Mucosa of descending colon (tissue), 3 donors: Measurements from ENCODE around the gene NOSIP. TPM values are rescaled to one million over a fixed set of nuclear protein-coding genes. Genes with fewer than 3 reads are reported as not detected.

ENCODE experiments used
- ATAC-seq: fragments of 200-7000 bp; cut with Tn5 transposase; one replicate; pipeline ENCODE4 v1.9.1; 2020; ENCODE audit warnings: mild to moderate bottlenecking, moderate library complexity
- DNase-seq, 3 donors: peaks; one replicate each; pipeline ENCODE4 v3.0.0-alpha.2; 2020
- H3K36me3 ChIP-seq: fragments of 200-600 bp; one replicate; pipeline ENCODE4 v1.8.0; 2021; ENCODE audit warnings: low read depth, mild to moderate bottlenecking
- H3K4me1 ChIP-seq: fragments of 200-600 bp; one replicate; pipeline ENCODE4 v1.8.0; 2021; ENCODE audit warnings: low read depth, mild to moderate bottlenecking
- H3K4me3 ChIP-seq: fragments of 200-600 bp; one replicate; pipeline ENCODE4 v1.8.0; 2021; ENCODE audit warnings: mild to moderate bottlenecking
- H3K9me3 ChIP-seq: fragments of 200-600 bp; one replicate; pipeline ENCODE4 v1.8.0; 2021; ENCODE audit warnings: mild to moderate bottlenecking
- intact Hi-C, 2 donors: fragments of 100-400 bp; cut with DNase I in 1 of 2; cut with micrococcal nuclease in 1 of 2; formaldehyde crosslinking; loops; one replicate each; pipeline versions ENCODE4 v1.11.0 to v1.11.1; 2022; cut with DNase I, micrococcal nuclease
- total RNA-seq, 3 donors: library from RNA; stranded (reverse); fragmentation: NEBNext Ultra II Directional in 2 of 3; extraction: Animal tissue kit (Norgen Biotek cat#: 25700) in 2 of 3; gene quantifications; one replicate each; pipeline versions ENCODE4 v1.2.1 to v1.2.4, GENCODE V29; 2021 to 2023
- TF ChIP-seq, protein P1 (sequence below): fragments of 200-600 bp; IDR thresholded peaks from one replicate; pipeline ENCODE4 v1.8.0; 2022; ENCODE audit warnings: antibody characterized with exemption, mild to moderate bottlenecking
- donor health status: DM: no; HTN: no; CAD: no; lungs with moderate emphysema.
- donor health status: DM: no; HTN: no; CAD: no.
- donor health status: DM: no; HTN: yes; CAD: no.

Gene NOSIP
- total RNA-seq, 3 donors from 2014 or later: 59.2 to 72.5 (median 66.3) TPM

DNA sequence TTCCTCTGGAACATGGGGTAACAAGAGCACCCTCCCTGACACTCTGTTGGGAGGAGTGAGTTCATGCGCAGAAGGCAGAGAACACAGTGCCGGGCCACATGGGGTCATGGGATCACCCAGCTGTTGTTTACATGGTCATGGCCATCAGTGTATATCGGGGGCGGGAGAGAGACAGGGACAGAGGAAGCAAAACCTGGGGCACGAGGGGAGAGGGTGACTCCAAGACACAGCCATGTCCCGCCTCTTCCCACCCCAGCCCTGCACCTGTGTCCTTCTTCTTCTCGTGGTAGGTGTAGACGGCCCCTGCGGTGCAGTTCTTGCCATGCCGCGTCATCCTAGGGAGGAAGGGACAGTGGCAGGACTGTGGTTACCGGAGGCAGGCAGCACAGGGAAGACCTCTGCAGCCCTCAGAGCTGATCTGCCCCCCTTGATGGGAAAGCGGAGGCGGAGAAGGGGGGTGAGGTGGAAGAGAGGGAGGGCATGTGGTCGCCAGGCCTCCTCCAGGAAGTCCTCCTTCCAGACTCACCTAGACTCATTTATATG, 19.9 kb downstream of the NOSIP start:
- Histone ChIP-seq H3K4me3 (no peak overlapping the region), H3K36me3 (no peaks in the 10 kb centered on the region), H3K9me3 (no peaks in the 10 kb centered on the region), H3K4me1 (peaks cover 54% of the 10 kb centered on the region)
- intact Hi-C loops: no loop called here
- ATAC-seq (peak; percentile 15), DNase-seq (peak; percentile 67 to 73 (median 69))
- TF ChIP-seq, protein P1, sequence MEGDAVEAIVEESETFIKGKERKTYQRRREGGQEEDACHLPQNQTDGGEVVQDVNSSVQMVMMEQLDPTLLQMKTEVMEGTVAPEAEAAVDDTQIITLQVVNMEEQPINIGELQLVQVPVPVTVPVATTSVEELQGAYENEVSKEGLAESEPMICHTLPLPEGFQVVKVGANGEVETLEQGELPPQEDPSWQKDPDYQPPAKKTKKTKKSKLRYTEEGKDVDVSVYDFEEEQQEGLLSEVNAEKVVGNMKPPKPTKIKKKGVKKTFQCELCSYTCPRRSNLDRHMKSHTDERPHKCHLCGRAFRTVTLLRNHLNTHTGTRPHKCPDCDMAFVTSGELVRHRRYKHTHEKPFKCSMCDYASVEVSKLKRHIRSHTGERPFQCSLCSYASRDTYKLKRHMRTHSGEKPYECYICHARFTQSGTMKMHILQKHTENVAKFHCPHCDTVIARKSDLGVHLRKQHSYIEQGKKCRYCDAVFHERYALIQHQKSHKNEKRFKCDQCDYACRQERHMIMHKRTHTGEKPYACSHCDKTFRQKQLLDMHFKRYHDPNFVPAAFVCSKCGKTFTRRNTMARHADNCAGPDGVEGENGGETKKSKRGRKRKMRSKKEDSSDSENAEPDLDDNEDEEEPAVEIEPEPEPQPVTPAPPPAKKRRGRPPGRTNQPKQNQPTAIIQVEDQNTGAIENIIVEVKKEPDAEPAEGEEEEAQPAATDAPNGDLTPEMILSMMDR: no peak

DNA sequence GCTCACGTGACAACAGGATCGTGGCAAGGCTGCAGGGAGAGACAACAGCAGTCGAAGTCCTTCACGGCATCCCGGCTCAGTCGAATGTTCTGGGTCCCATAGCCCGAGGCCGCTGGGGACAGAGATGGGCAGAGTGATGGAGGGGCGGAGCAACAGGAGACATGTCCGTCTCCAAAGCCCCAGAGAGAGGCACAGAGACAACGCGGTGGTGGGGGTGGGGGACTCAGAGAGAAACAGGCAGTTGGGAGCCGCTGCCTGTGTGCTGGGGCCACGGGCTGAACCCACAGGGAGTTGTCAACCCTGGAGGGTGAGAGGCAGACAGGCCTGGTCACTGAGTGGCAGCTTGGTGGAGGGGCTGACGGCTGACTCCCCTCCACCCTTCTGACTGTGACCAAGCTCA, 20.4 kb downstream of the NOSIP start:
- Histone ChIP-seq H3K4me3 (no peak overlapping the region), H3K36me3 (no peaks in the 10 kb centered on the region), H3K9me3 (no peaks in the 10 kb centered on the region), H3K4me1 (peaks cover 54% of the 10 kb centered on the region)
- intact Hi-C loops: no loop called here
- ATAC-seq: no peak
- TF ChIP-seq, protein P1: no peak
- DNase-seq: peak in 2 of 3 donors; percentile 33 to 54

DNA sequence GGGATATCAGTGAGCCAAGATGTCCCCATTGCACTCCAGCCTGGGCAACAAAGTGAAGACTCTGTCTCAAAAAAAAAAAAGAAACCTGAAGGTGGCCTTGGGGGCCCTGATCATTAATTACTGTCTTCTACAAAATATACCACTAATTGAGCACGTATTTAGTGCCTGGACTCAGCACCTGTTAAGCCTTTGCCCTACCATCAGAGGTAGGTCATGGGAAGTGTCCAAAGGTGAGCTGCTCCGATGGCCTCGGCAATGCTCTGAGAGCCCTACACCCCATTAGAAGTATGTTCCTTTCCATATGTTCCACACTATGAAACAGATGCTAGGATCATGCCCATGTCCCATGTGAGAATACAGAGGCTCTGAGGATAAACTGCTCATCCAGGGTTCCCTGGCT, 20.9 kb downstream of the NOSIP start:
- intact Hi-C loops: no loop called here
- H3K4me1 ChIP-seq: peaks cover 55% of the 10 kb centered on the region
- H3K9me3 ChIP-seq: no peaks in the 10 kb centered on the region
- DNase-seq (no peak), ATAC-seq (no peak)
- TF ChIP-seq, protein P1: no peak
- no peaks in the 10 kb centered on the region for H3K36me3 ChIP-seq
- no peak overlapping the region for H3K4me3 ChIP-seq

DNA sequence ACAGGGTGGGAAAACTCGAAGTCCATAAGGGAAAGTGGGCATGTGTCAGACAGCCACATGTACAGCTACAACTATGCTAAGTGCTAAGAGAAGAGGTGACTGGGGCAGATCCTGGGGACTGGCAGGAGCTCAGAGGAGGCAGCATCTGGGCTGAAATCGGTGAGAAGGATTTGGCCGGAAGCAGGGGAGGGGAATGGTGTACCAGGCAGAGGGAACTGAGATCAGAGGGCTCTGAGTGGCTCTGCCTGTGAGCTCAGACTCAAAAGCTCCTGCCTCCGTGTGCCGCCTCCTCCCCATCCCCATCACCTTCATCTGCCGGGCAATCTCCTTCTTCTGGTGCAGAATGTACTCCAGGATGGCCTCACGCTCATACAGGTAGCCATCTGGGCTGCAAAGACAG, 21.8 kb downstream of the NOSIP start:
- Histone ChIP-seq H3K9me3 (no peaks in the 10 kb centered on the region), H3K4me1 (peaks cover 62% of the 10 kb centered on the region), H3K4me3 (no peak overlapping the region), H3K36me3 (no peaks in the 10 kb centered on the region)
- intact Hi-C loops: no loop called here
- ATAC-seq (no peak), DNase-seq (no peak)
- TF ChIP-seq, protein P1: no peak

DNA sequence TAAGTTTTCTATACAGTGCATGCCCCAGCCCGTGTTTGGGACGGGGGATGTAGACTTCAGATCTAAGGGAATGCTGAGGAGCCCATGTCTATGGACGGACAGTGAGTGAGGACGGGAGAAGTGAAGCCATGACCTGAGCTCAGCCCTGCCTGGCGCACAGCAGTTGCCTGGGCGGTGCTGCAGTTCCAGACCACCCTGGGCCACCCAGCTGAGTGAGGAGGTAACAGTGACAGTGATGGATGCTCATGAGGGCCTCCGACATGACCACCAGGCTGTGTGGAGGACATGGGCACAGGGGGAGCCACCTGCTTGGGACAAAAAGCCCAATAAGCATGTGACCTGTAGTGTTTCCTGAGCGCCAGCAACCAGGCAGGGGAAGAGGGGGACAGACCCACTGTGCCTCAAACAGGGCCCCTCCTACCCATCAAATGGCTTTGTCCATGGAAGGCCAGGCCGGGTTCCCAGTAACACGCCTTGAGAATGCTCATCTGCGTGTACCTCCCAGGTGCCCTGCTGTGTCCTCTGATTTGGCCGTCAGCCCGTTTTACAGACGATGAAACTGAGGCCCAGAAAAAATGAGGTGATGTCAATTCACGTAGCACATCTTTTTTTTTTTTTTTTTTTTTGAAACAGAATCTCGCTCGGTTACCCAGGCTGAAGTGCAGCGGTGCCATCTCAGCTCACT, 22.6 kb downstream of the NOSIP start:
- ATAC-seq (no peak), DNase-seq (peak in 1 of 3 donors; percentile 30)
- peaks cover 62% of the 10 kb centered on the region for H3K4me1 ChIP-seq
- no peak overlapping the region for H3K4me3 ChIP-seq
- intact Hi-C loops: no loop called here
- TF ChIP-seq, protein P1: no peak
- no peaks in the 10 kb centered on the region for H3K36me3 ChIP-seq
- no peaks in the 10 kb centered on the region for H3K9me3 ChIP-seq
